Type B pancreatic cell (in vitro differentiated cells): Measurements from ENCODE around the gene PARD3. TPM values are rescaled to one million over a fixed set of nuclear protein-coding genes. Genes with fewer than 3 reads are reported as not detected.

Source experiments
- DNase-seq: peaks from one replicate; pipeline ENCODE4 v3.0.0; 2021; ENCODE audit warnings: mixed read lengths; ENCODE audit not compliant: unreplicated experiment; ENCODE audit errors: extremely low spot score
- H3K27ac Mint-ChIP-seq: 2 replicates; pipeline ENCODE4 v1.8.0; 2021; ENCODE audit warnings: mild to moderate bottlenecking, mixed read lengths
- H3K27me3 Mint-ChIP-seq: 2 replicates; pipeline ENCODE4 v1.8.0; 2021; ENCODE audit warnings: mixed read lengths
- H3K36me3 Mint-ChIP-seq: 2 replicates; pipeline ENCODE4 v1.8.0; 2021; ENCODE audit warnings: mixed read lengths
- H3K4me1 Mint-ChIP-seq: one replicate; pipeline ENCODE4 v1.8.0; 2021; ENCODE audit warnings: mixed read lengths; ENCODE audit not compliant: unreplicated experiment
- H3K4me3 Mint-ChIP-seq: 2 replicates; pipeline ENCODE4 v1.8.0; 2021; ENCODE audit warnings: mild to moderate bottlenecking, mixed read lengths
- H3K9me3 Mint-ChIP-seq: 2 replicates; pipeline ENCODE4 v1.8.0; 2021; ENCODE audit warnings: mixed read lengths
- CTCF ChIP-seq: fragments of 200-600 bp; sonication (generic); conservative IDR thresholded peaks from 2 replicates; pipeline ENCODE4 v1.5.0; 2021; ENCODE audit warnings: antibody characterized with exemption, mild to moderate bottlenecking
- total RNA-seq: library from RNA; stranded (reverse); gene quantifications from 2 replicates; pipeline ENCODE4 v1.2.1, GENCODE V29; 2021; ENCODE audit warnings: low replicate concordance

PARD3 gene
- total RNA-seq, 1 donor from 2014 or later: 52.3 TPM

GRCh38 chr10:34106356-34106885, 708.7 kb downstream of the PARD3 start:
- TF ChIP-seq CTCF: no peak
- H3K4me3 Mint-ChIP-seq: no peak overlapping the region

GRCh38 chr10:34104829-34105572, 710.1 kb downstream of the PARD3 start:
- no peak overlapping the region for H3K27ac Mint-ChIP-seq
- DNase-seq: no peak
- no peak for TF ChIP-seq CTCF
- H3K4me1 Mint-ChIP-seq: peaks cover 6% of the 10 kb centered on the region
- H3K27me3 Mint-ChIP-seq: no peaks in the 10 kb centered on the region
- H3K9me3 Mint-ChIP-seq: peaks cover 1% of the 10 kb centered on the region
- H3K4me3 Mint-ChIP-seq: no peak overlapping the region
- peaks cover 3% of the 10 kb centered on the region for H3K36me3 Mint-ChIP-seq

More at GRCh38 chr10:34106356-34106885, 708.7 kb downstream of the PARD3 start:
- peaks cover 14% of the 10 kb centered on the region for H3K4me1 Mint-ChIP-seq
- peaks cover 13% of the 10 kb centered on the region for H3K36me3 Mint-ChIP-seq
- no peaks in the 10 kb centered on the region for H3K27me3 Mint-ChIP-seq
- H3K9me3 Mint-ChIP-seq: peaks cover 8% of the 10 kb centered on the region
- no peak overlapping the region for H3K27ac Mint-ChIP-seq
- no peak for DNase-seq

GRCh38 chr10:34102893-34103506, 712.1 kb downstream of the PARD3 start:
- no peak for TF ChIP-seq CTCF
- Mint-ChIP-seq H3K4me3 (no peak overlapping the region), H3K36me3 (peaks cover 3% of the 10 kb centered on the region), H3K27me3 (no peaks in the 10 kb centered on the region), H3K9me3 (peaks cover 4% of the 10 kb centered on the region), H3K4me1 (peaks cover 4% of the 10 kb centered on the region), H3K27ac (no peak overlapping the region)
- DNase-seq: no peak

GRCh38 chr10:34102237-34102673, 712.8 kb downstream of the PARD3 start:
- Mint-ChIP-seq H3K4me1 (peaks cover 4% of the 10 kb centered on the region), H3K9me3 (peaks cover 4% of the 10 kb centered on the region), H3K36me3 (peaks cover 3% of the 10 kb centered on the region), H3K27me3 (no peaks in the 10 kb centered on the region), H3K4me3 (no peak overlapping the region), H3K27ac (no peak overlapping the region)
- TF ChIP-seq CTCF: no peak
- DNase-seq: no peak

- peaks cover 4% of the 10 kb centered on the region for H3K4me1 Mint-ChIP-seq
- no peak overlapping the region for H3K4me3 Mint-ChIP-seq
- H3K9me3 Mint-ChIP-seq: peaks cover 6% of the 10 kb centered on the region
- H3K27ac Mint-ChIP-seq: no peak overlapping the region
- DNase-seq: no peak
- no peaks in the 10 kb centered on the region for H3K27me3 Mint-ChIP-seq
- no peak for TF ChIP-seq CTCF
- peaks cover 3% of the 10 kb centered on the region for H3K36me3 Mint-ChIP-seq
Observed at GRCh38 chr10:34101001-34101400, 714.1 kb downstream of the PARD3 start.
